SK-N-SH (cell line): ENCODE data around the gene CNTNAP2. TPM values are rescaled to one million over a fixed set of nuclear protein-coding genes. Genes with fewer than 3 reads are reported as not detected.

Source experiments
- CTCF ChIA-PET: fragments of 300-600, 350-600 bp; formaldehyde crosslinking; extraction: SDS; loops from one replicate; lab custom pipeline; 2021; lab: Yijun Ruan, JAX
- POLR2A ChIA-PET: fragments of 350-600 bp; sonication (Branson Sonifier 250); formaldehyde crosslinking; extraction: SDS; loops from one replicate; lab custom pipeline; 2020; ENCODE audit warnings: antibody characterized with exemption, inconsistent platforms; lab: Yijun Ruan, JAX
- DNase-seq: peaks from one replicate; pipeline ENCODE4 v3.0.0; 2012
- H2AFZ ChIP-seq: fragments of 200-600 bp; sonication (generic); 2 replicates; pipeline ENCODE4 v1.8.1; 2016; ENCODE audit warnings: antibody characterized with exemption, mild to moderate bottlenecking, low read depth
- H3F3A ChIP-seq: fragments of 200-600 bp; sonication (generic); replicated peaks from 2 replicates; pipeline ENCODE3; 2016; ENCODE audit warnings: antibody characterized with exemption, mild to moderate bottlenecking; ENCODE audit not compliant: insufficient read depth
- H3K27ac ChIP-seq, 2 experiments: fragments of 200-500 bp in 1 of 2; fragments of 200-600 bp in 1 of 2; sonication (Bioruptor generic) in 1 of 2; sonication (generic), shearing (Covaris generic) in 1 of 2; 2 replicates each; pipeline versions ENCODE4 v1.5.1 to v1.6.1; 2014 to 2016; ENCODE audit warnings: low read depth in 2 of 2, inconsistent platforms in 1 of 2, low read length in 1 of 2, mild to moderate bottlenecking in 1 of 2, mixed read lengths in 1 of 2
- H3K27me3 ChIP-seq: fragments of 200-600 bp; sonication (generic), shearing (Covaris generic); 2 replicates; pipeline ENCODE4 v1.6.1; 2016; ENCODE audit warnings: mixed run types; ENCODE audit not compliant: insufficient read depth
- H3K36me3 ChIP-seq, 2 experiments: fragments of 200-500 bp in 1 of 2; fragments of 200-600 bp in 1 of 2; sonication (Bioruptor generic) in 1 of 2; sonication (generic) in 1 of 2; replicated peaks in 1 of 2; 2 replicates each; pipeline versions ENCODE3 to v1.5.1; 2014 to 2016; ENCODE audit warnings: low read length in 1 of 2, mild to moderate bottlenecking in 1 of 2; ENCODE audit not compliant: insufficient read depth in 2 of 2, control insufficient read depth in 1 of 2
- H3K4me1 ChIP-seq, 2 experiments: fragments of 200-500 bp in 1 of 2; fragments of 200-600 bp in 1 of 2; sonication (Bioruptor generic) in 1 of 2; sonication (generic), shearing (Covaris generic) in 1 of 2; 2 replicates each; pipeline versions ENCODE4 v1.5.1 to v1.6.1; 2014 to 2016; ENCODE audit warnings: low read depth in 1 of 2, low read length in 1 of 2, mixed run types in 1 of 2; ENCODE audit not compliant: insufficient read depth in 2 of 2, control insufficient read depth in 1 of 2
- H3K4me2 ChIP-seq: fragments of 200-600 bp; sonication (generic), shearing (Covaris generic); 2 replicates; pipeline ENCODE4 v1.6.1; 2017; ENCODE audit warnings: mixed run types
- H3K4me3 ChIP-seq, 2 experiments: fragments of 200-500 bp in 1 of 2; fragments of 200-600 bp in 1 of 2; sonication (Bioruptor generic) in 1 of 2; sonication (generic), shearing (Covaris generic) in 1 of 2; 2 replicates each; pipeline versions ENCODE4 v1.5.1 to v1.8.1; 2014 to 2016; ENCODE audit warnings: low read depth in 2 of 2, inconsistent platforms in 1 of 2, low read length in 1 of 2, mild to moderate bottlenecking in 1 of 2, mixed read lengths in 1 of 2, moderate library complexity in 1 of 2
- H3K79me2 ChIP-seq: fragments of 200-600 bp; sonication (generic); 2 replicates; pipeline ENCODE4 v1.8.1; 2017; ENCODE audit warnings: mild to moderate bottlenecking; ENCODE audit not compliant: insufficient read depth
- H3K9ac ChIP-seq: fragments of 200-600 bp; sonication (generic); 2 replicates; pipeline ENCODE4 v1.6.1; 2017; ENCODE audit warnings: mixed run types
- H3K9me2 ChIP-seq: fragments of 200-600 bp; sonication (generic); 2 replicates; pipeline ENCODE4 v1.6.1; 2017; ENCODE audit warnings: mixed run types
- H3K9me3 ChIP-seq: fragments of 200-600 bp; sonication (generic); 2 replicates; pipeline ENCODE4 v1.6.1; 2017; ENCODE audit warnings: mixed run types, mild to moderate bottlenecking, moderate library complexity
- H4K20me1 ChIP-seq: fragments of 200-600 bp; sonication (generic); 2 replicates; pipeline ENCODE4 v1.6.1; 2017; ENCODE audit warnings: mild to moderate bottlenecking, mixed run types; ENCODE audit not compliant: insufficient read depth
- CHD2 ChIP-seq: fragments of 150-350 bp; IDR thresholded peaks from 2 replicates; pipeline ENCODE4 v1.6.1; 2018; ENCODE audit warnings: low read length; ENCODE audit not compliant: partially characterized antibody
- EZH2phosphoT487 ChIP-seq: fragments of 200-600 bp; sonication (generic); IDR thresholded peaks from 2 replicates; pipeline ENCODE4 v1.6.1; 2017; ENCODE audit warnings: low read depth, mixed run types, mild to moderate bottlenecking, antibody characterized with exemption, moderate library complexity, borderline replicate concordance
- FOSL2 ChIP-seq: IDR thresholded peaks from 2 replicates; pipeline ENCODE4 v1.4.0; 2012; ENCODE audit warnings: low read depth, mild to moderate bottlenecking, moderate library complexity, borderline replicate concordance
- FOXJ3 ChIP-seq: sonication (generic); formaldehyde crosslinking; IDR thresholded peaks from 2 replicates; pipeline ENCODE4 v1.5.1; 2020; ENCODE audit warnings: mild to moderate bottlenecking, missing genetic modification reagents
- GABPA ChIP-seq: IDR thresholded peaks from 2 replicates; pipeline ENCODE4 v1.4.0; 2012; ENCODE audit warnings: low read depth, mild to moderate bottlenecking
- GATA2 ChIP-seq: sonication (generic); formaldehyde crosslinking; IDR thresholded peaks from 2 replicates; pipeline ENCODE4 v1.5.0; 2020; ENCODE audit warnings: mild to moderate bottlenecking, missing genetic modification reagents
- IRF3 ChIP-seq: fragments of 150-350 bp; IDR thresholded peaks from 2 replicates; pipeline ENCODE4 v1.6.1; 2016; ENCODE audit warnings: mild to moderate bottlenecking, low read depth, low read length
- JUND ChIP-seq: IDR thresholded peaks from 2 replicates; pipeline ENCODE4 v1.4.0; 2012
- MEF2A ChIP-seq: IDR thresholded peaks from 2 replicates; pipeline ENCODE4 v1.4.0; 2012; ENCODE audit warnings: low read depth, borderline replicate concordance
- MXI1 ChIP-seq: IDR thresholded peaks from 2 replicates; pipeline ENCODE4 v1.6.1; 2012; ENCODE audit warnings: mild to moderate bottlenecking, low read depth, low read length, improper control_type of control experiment
- NRF1 ChIP-seq: IDR thresholded peaks from 2 replicates; pipeline ENCODE4 v1.6.1; 2012; ENCODE audit warnings: low read depth, mild to moderate bottlenecking, low read length
- PBX3 ChIP-seq: IDR thresholded peaks from 2 replicates; pipeline ENCODE4; 2012
- RAD21 ChIP-seq: IDR thresholded peaks from 2 replicates; pipeline ENCODE4 v1.6.1; 2012; ENCODE audit warnings: mild to moderate bottlenecking, low read length
- RCOR1 ChIP-seq: fragments of 150-350 bp; IDR thresholded peaks from 2 replicates; pipeline ENCODE4 v1.6.1; 2017; ENCODE audit warnings: antibody characterized with exemption, low read length
- SIN3A ChIP-seq: IDR thresholded peaks from 2 replicates; pipeline ENCODE4 v1.6.1; 2012; ENCODE audit warnings: low read depth, mild to moderate bottlenecking, low read length, moderate library complexity, borderline replicate concordance
- SMC3 ChIP-seq: IDR thresholded peaks from 2 replicates; pipeline ENCODE4 v1.6.1; 2012; ENCODE audit warnings: low read depth, low read length, improper control_type of control experiment
- ZBTB33 ChIP-seq: IDR thresholded peaks from 2 replicates; pipeline ENCODE4 v1.4.0; 2012; ENCODE audit warnings: low read depth, borderline replicate concordance
- WGBS: methylation state at CpG from one replicate; pipeline ENCODE4 v1.1.6; 2017; ENCODE audit warnings: low lambda C conversion rate; 5-methylcytosine and 5-hydroxymethylcytosine counted together
- polyA plus RNA-seq, 3 experiments: library from polyadenylated mRNA; depleted of rRNA; stranded (reverse); fragments of >200 nt; gene quantifications; 2 replicates each; pipeline ENCODE4 v1.2.3, GENCODE V29; 2012
- TF ChIP-seq, protein P1 (sequence below): IDR thresholded peaks from 2 replicates; pipeline ENCODE4 v1.4.0; 2012; ENCODE audit warnings: low read depth
- TF ChIP-seq, protein P2 (sequence below): IDR thresholded peaks from 2 replicates; pipeline ENCODE4 v1.4.0; 2012; ENCODE audit warnings: low read depth, borderline replicate concordance

The CNTNAP2 gene
- polyA plus RNA-seq, 1 of the 3 experiments (the other 2 are of a cell fraction), result 3.4 TPM

- WGBS, result 68% methylated on average over 1 of the region's 1 CpG
- CTCF ChIA-PET, result interaction anchor here (0.6 kb wide), 2 partner anchors 29 to 897 kb away, joined by 3 read pairs; no protein-coding TSS in a partner anchor
- Histone ChIP-seq H3K9me3 (no peaks in the 10 kb centered on the region), H3K79me2 (no peaks in the 10 kb centered on the region), H3K27me3 (no peaks in the 10 kb centered on the region), H4K20me1 (no peaks in the 10 kb centered on the region), H3K4me1 (no peaks in the 10 kb centered on the region), H2AFZ (no peak overlapping the region), H3F3A (no peaks in the 10 kb centered on the region), H3K27ac (no peak overlapping the region), H3K36me3 (no peaks in the 10 kb centered on the region)
- POLR2A ChIA-PET, result no interaction called here
- no peak for DNase-seq
- TF ChIP-seq IRF3, result no peak
- TF ChIP-seq EZH2phosphoT487, result no peak
- no peak for TF ChIP-seq SMC3
- TF ChIP-seq FOSL2, result no peak
- no peak for TF ChIP-seq JUND
- TF ChIP-seq, protein P1, sequence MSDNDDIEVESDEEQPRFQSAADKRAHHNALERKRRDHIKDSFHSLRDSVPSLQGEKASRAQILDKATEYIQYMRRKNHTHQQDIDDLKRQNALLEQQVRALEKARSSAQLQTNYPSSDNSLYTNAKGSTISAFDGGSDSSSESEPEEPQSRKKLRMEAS, result no peak
- TF ChIP-seq CHD2, result no peak
- TF ChIP-seq RAD21, result no peak
- TF ChIP-seq GABPA, result no peak
- TF ChIP-seq GATA2 (CRISPR knock-in tag), result no peak
- TF ChIP-seq NRF1, result no peak
- no peak for TF ChIP-seq SIN3A
- no peak for TF ChIP-seq RCOR1
- TF ChIP-seq MXI1, result no peak
- TF ChIP-seq FOXJ3 (CRISPR knock-in tag), result no peak
- TF ChIP-seq PBX3, result no peak
- TF ChIP-seq MEF2A, result no peak
- TF ChIP-seq, protein P2, sequence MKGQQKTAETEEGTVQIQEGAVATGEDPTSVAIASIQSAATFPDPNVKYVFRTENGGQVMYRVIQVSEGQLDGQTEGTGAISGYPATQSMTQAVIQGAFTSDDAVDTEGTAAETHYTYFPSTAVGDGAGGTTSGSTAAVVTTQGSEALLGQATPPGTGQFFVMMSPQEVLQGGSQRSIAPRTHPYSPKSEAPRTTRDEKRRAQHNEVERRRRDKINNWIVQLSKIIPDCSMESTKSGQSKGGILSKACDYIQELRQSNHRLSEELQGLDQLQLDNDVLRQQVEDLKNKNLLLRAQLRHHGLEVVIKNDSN, result no peak
- TF ChIP-seq ZBTB33, result no peak
- TF ChIP-seq, all 33 proteins: peak for 0
- H3K4me2 ChIP-seq, result no peak overlapping the region
- H3K9me2 ChIP-seq, result no peaks in the 10 kb centered on the region
- no peak overlapping the region for H3K9ac ChIP-seq
- H3K4me3 ChIP-seq, result no peak overlapping the region
Observed at GRCh38 chr7:147251751-147252325, 1135.2 kb downstream of the CNTNAP2 start.
